Spleen (tissue), 7 donors: ENCODE measurements around the gene APOC3.

Source experiments
- POLR2AphosphoS5 ChIP-seq, 3 donors: sonication (generic); formaldehyde crosslinking; IDR thresholded peaks; one replicate each; pipeline ENCODE4 v1.5.1; 2017; ENCODE audit warnings: antibody characterized with exemption in 3 of 3
- TF ChIP-seq, protein P1 (sequence below), 11 experiments: fragments of 200-600 bp in 7 of 11; fragments of 450-650 bp in 4 of 11; sonication (generic) in 4 of 11; IDR thresholded peaks in 8 of 11; conservative IDR thresholded peaks in 3 of 11; 1 replicate in 7 of 11; 2 replicates in 4 of 11; pipeline versions ENCODE4 v1.4.0 to v1.8.0; 2016 to 2021; ENCODE audit warnings: antibody characterized with exemption in 11 of 11, inconsistent platforms in 4 of 11, mild to moderate bottlenecking in 1 of 11
- donor health status: DM: no; HTN: no; CAD: no; lungs with moderate emphysema.
- donor health status: DM: no; HTN: no; CAD: no.
- donor health status: DM: no; HTN: no; CAD: no.

DNA sequence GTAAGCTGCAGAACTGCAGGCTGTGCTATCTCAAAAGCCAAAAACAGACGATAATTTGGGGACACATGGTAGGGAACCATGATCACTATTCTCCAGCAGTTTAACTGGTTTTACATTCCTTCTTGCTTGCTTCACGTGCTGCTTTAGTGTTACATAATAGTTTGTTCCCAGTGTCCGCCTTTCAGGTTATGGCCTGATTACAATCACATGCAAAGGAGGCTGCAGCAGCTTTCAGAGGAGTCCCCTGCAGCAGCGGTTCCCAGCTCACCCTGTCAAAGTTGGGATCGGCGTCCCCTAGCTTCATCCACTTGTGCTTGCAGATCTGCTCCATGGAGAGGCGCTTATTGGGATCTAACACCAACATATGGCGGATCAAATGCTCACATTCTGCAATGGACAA is 46.9 kb downstream of the APOC3 start:
- TF ChIP-seq, protein P1, sequence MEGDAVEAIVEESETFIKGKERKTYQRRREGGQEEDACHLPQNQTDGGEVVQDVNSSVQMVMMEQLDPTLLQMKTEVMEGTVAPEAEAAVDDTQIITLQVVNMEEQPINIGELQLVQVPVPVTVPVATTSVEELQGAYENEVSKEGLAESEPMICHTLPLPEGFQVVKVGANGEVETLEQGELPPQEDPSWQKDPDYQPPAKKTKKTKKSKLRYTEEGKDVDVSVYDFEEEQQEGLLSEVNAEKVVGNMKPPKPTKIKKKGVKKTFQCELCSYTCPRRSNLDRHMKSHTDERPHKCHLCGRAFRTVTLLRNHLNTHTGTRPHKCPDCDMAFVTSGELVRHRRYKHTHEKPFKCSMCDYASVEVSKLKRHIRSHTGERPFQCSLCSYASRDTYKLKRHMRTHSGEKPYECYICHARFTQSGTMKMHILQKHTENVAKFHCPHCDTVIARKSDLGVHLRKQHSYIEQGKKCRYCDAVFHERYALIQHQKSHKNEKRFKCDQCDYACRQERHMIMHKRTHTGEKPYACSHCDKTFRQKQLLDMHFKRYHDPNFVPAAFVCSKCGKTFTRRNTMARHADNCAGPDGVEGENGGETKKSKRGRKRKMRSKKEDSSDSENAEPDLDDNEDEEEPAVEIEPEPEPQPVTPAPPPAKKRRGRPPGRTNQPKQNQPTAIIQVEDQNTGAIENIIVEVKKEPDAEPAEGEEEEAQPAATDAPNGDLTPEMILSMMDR (IDR thresholded peaks at IDR 0.05 in 8 of 11, conservative IDR thresholded peaks at IDR 0.05 in 3 of 11): no peak
- TF ChIP-seq POLR2AphosphoS5 (IDR thresholded peaks at IDR 0.05): no peak
